Subcutaneous abdominal adipose tissue (tissue), 5 donors: ENCODE measurements around the gene RAB40C.

ENCODE experiments used
- H3K27ac ChIP-seq: one replicate; pipeline ENCODE4 v1.7.0; 2013; ENCODE audit warnings: low read depth, mild to moderate bottlenecking, inconsistent platforms, low read length, moderate library complexity
- H3K27me3 ChIP-seq, 5 donors: one replicate each; pipeline ENCODE4 v1.7.0; 2013; ENCODE audit warnings: low read length in 5 of 5, inconsistent platforms in 1 of 5; ENCODE audit not compliant: control insufficient read depth in 5 of 5, insufficient read depth in 4 of 5
- H3K36me3 ChIP-seq, 5 donors: one replicate each; pipeline ENCODE4 v1.7.0; 2013; ENCODE audit warnings: low read length in 5 of 5; ENCODE audit not compliant: control insufficient read depth in 5 of 5, insufficient read depth in 5 of 5
- H3K4me1 ChIP-seq, 5 donors: one replicate each; pipeline ENCODE4 v1.7.0; 2013; ENCODE audit warnings: low read length in 5 of 5, mild to moderate bottlenecking in 3 of 5, moderate library complexity in 1 of 5; ENCODE audit not compliant: control insufficient read depth in 5 of 5, insufficient read depth in 5 of 5
- H3K4me3 ChIP-seq, 5 donors: one replicate each; pipeline ENCODE4 v1.7.0; 2013; ENCODE audit warnings: low read length in 5 of 5, low read depth in 1 of 5
- H3K9ac ChIP-seq, 5 donors: one replicate each; pipeline ENCODE4 v1.7.0; 2013; ENCODE audit warnings: low read length in 5 of 5, mild to moderate bottlenecking in 4 of 5, moderate library complexity in 3 of 5
- H3K9me3 ChIP-seq, 5 donors: one replicate each; pipeline ENCODE4 v1.7.0; 2013; ENCODE audit warnings: low read length in 5 of 5; ENCODE audit not compliant: control insufficient read depth in 5 of 5
- donor health status: healthy.
- donor health status: healthy.
- donor health status: healthy.
- donor health status: healthy.
- donor health status: healthy.

The RAB40C gene

GRCh38 chr16:625117-625976, 35.5 kb downstream of the RAB40C start:
- no peak overlapping the region for H3K27ac ChIP-seq

DNA sequence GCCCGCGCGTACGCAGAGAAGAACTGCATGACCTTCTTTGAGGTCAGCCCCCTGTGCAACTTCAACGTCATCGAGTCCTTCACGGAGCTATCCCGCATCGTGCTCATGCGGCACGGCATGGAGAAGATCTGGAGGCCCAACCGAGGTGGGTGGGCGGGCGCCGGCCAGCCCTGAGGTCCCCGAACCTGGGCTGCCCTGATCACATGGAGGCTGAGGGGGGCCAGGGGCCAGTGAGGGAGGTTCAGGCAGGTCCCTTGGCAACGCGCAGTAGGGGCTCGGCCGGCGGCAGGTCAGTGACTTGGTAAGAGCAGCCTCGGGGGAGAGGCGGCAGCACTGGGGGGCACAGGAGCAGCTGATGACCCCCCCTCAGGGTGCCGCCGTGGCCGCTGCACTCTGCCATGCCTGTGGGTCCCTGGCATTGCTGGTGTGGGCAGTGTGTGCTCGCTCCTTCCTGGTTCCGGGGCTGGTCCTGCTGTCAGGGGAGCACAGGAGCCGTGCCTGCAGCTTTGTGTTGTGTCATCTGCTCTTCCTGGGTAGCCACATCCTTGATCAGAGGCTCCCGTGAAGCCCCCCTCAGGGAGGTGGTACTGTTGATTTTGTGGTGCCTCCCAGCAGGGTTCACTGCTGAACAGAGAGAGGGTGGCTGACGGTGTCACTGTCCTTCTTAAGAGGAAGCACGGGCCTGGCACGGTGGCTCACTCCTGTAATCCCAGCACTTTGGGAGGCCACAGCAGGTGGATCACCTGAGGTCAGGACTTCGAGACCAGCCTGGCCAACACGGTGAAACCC, 36.3 kb downstream of the RAB40C start:
- Histone ChIP-seq H3K36me3 (peaks cover 0 to 40% (median 16%) of the 10 kb centered on the region in 5 donors), H3K4me1 (peaks cover 0 to 49% (median 19%) of the 10 kb centered on the region in 5 donors), H3K9me3 (no peaks in the 10 kb centered on the region), H3K9ac (no peak overlapping the region), H3K4me3 (no peak overlapping the region), H3K27ac (no peak overlapping the region), H3K27me3 (no peaks in the 10 kb centered on the region)

More at GRCh38 chr16:625117-625976, 35.5 kb downstream of the RAB40C start:
- Histone ChIP-seq H3K27me3 (no peaks in the 10 kb centered on the region), H3K9me3 (no peaks in the 10 kb centered on the region), H3K9ac (no peak overlapping the region), H3K4me3 (no peak overlapping the region), H3K4me1 (peaks cover 0 to 43% (median 12%) of the 10 kb centered on the region in 5 donors), H3K36me3 (peaks cover 0 to 44% (median 17%) of the 10 kb centered on the region in 5 donors)

GRCh38 chr16:626787-627453, 37.1 kb downstream of the RAB40C start:
- Histone ChIP-seq H3K9ac (no peak overlapping the region), H3K4me1 (peaks cover 0 to 45% (median 19%) of the 10 kb centered on the region in 5 donors), H3K27ac (no peak overlapping the region), H3K4me3 (no peak overlapping the region), H3K9me3 (no peaks in the 10 kb centered on the region), H3K36me3 (peaks cover 0 to 37% (median 13%) of the 10 kb centered on the region in 5 donors), H3K27me3 (no peaks in the 10 kb centered on the region)

DNA sequence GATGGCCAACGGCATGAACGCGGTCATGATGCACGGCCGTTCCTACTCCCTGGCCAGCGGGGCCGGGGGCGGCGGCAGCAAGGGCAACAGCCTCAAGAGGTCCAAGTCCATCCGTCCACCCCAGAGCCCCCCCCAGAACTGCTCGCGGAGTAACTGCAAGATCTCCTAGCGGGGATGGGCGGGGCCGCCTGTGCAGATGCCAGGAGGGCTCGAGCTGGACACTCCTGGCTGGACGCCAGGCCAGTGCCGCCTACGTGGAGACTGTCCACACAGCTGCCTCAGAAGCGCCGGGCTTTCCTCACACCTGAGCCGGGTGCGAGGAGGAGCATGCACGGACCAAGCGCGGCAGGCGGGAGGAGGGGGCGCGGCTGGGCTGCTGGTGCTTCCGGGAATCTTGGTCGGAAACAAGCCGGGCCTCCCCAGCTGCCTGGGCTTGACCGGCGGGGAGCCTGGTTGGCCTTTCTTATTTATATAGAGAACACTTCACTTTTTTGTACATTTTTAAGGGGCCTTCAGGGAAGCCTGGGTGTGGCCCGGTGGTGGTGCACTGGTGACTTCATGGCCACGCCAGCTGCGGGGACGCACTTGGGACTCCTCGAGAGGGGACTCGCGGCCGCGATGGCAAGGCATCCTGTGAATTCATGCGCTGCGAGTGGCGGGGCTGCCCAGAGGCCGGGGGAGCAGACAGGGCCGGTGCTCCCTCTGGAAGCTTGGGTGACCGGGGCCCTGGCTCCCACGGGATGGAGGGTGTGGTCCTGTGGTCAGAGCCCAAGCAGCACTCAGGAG, 37.8 kb downstream of the RAB40C start:
- Histone ChIP-seq H3K9me3 (no peaks in the 10 kb centered on the region), H3K4me3 (no peak overlapping the region), H3K27ac (no peak overlapping the region), H3K36me3 (peaks cover 0 to 38% (median 13%) of the 10 kb centered on the region in 5 donors), H3K9ac (no peak overlapping the region), H3K27me3 (peaks cover 0 to 2% (median 0%) of the 10 kb centered on the region in 5 donors), H3K4me1 (peaks cover 0 to 41% (median 19%) of the 10 kb centered on the region in 5 donors)

- peaks cover 0 to 41% (median 19%) of the 10 kb centered on the region in 5 donors for H3K4me1 ChIP-seq
- H3K27ac ChIP-seq: no peak overlapping the region
- peaks cover 0 to 47% (median 19%) of the 10 kb centered on the region in 5 donors for H3K36me3 ChIP-seq
Observed at GRCh38 chr16:628321-629061, 38.6 kb downstream of the RAB40C start.

DNA sequence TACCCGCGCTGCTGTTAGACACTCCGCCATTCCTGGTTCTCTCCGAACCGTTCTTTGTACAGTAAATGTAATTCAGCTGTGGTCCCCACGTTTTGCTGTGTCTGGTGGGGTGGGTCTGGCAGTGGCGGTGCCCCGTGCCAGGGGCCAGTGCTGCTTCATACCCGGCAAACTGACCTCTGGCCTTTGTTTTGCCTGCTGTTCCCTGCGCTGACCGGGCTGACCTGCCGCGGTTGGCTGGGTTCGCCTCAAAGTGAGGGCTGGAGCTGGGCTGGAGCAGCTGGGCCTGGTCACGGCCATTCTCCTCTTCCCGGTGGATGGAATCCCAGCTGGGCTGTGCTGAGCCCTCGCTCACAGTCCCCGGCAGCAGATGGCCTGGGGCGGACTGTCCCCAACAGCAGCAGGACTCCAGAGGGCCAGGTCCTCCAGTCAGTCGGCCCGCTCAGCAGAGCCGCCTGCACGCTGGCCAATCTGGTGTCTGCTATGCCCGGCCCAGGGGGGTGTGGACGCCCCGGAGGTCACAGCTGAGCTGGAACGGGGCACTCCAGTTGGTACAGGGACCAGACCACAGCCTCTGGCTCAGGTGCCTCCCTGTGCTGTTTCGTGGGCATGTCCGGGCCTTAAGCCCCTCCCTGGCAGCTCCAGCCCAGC, 39.4 kb downstream of the RAB40C start:
- Histone ChIP-seq H3K27me3 (peaks cover 0 to 2% (median 0%) of the 10 kb centered on the region in 5 donors), H3K4me1 (peaks cover 0 to 41% (median 19%) of the 10 kb centered on the region in 5 donors), H3K4me3 (no peak overlapping the region), H3K9ac (no peak overlapping the region), H3K9me3 (no peaks in the 10 kb centered on the region), H3K27ac (no peak overlapping the region), H3K36me3 (peaks cover 0 to 55% (median 25%) of the 10 kb centered on the region in 5 donors)

More at GRCh38 chr16:628321-629061, 38.6 kb downstream of the RAB40C start:
- no peak overlapping the region for H3K4me3 ChIP-seq
- no peak overlapping the region for H3K9ac ChIP-seq
- H3K27me3 ChIP-seq: peaks cover 0 to 2% (median 0%) of the 10 kb centered on the region in 5 donors
- no peaks in the 10 kb centered on the region for H3K9me3 ChIP-seq

- Histone ChIP-seq H3K4me1 (peaks cover 0 to 42% (median 22%) of the 10 kb centered on the region in 5 donors), H3K27ac (no peak overlapping the region), H3K9ac (peak overlapping the region in 2 of 5 donors; percentile 17 to 51), H3K9me3 (no peaks in the 10 kb centered on the region), H3K36me3 (peaks cover 0 to 55% (median 25%) of the 10 kb centered on the region in 5 donors), H3K27me3 (peaks cover 0 to 2% (median 0%) of the 10 kb centered on the region in 5 donors), H3K4me3 (no peak overlapping the region)
Observed at GRCh38 chr16:629833-630248, 40.0 kb downstream of the RAB40C start.

- H3K27ac ChIP-seq: no peak overlapping the region
- peak overlapping the region in 1 of 5 donors; percentile 51 for H3K9ac ChIP-seq
- H3K36me3 ChIP-seq: peaks cover 0 to 50% (median 24%) of the 10 kb centered on the region in 5 donors
- H3K4me3 ChIP-seq: no peak overlapping the region
- H3K9me3 ChIP-seq: no peaks in the 10 kb centered on the region
- H3K27me3 ChIP-seq: peaks cover 0 to 2% (median 0%) of the 10 kb centered on the region in 5 donors
- H3K4me1 ChIP-seq: peaks cover 0 to 47% (median 27%) of the 10 kb centered on the region in 5 donors
Observed at GRCh38 chr16:630249-630814, 40.5 kb downstream of the RAB40C start.
